22Rv1 (cell line): ENCODE results near the gene SRC.
"Not testable (repeated sequence)": the region's sequence is repeated elsewhere in the genome, so short reads cannot be mapped to it uniquely, and the experiment has no call there.

Source experiments
- CTCF ChIP-seq: fragments of 450-650 bp; IDR thresholded peaks from 2 replicates; pipeline ENCODE4 v1.5.1; 2017; ENCODE audit warnings: mild to moderate bottlenecking
- ZFX ChIP-seq: fragments of 450-650 bp; IDR thresholded peaks from 2 replicates; pipeline ENCODE4 v1.6.1; 2017; ENCODE audit warnings: antibody characterized with exemption, borderline replicate concordance

DNA sequence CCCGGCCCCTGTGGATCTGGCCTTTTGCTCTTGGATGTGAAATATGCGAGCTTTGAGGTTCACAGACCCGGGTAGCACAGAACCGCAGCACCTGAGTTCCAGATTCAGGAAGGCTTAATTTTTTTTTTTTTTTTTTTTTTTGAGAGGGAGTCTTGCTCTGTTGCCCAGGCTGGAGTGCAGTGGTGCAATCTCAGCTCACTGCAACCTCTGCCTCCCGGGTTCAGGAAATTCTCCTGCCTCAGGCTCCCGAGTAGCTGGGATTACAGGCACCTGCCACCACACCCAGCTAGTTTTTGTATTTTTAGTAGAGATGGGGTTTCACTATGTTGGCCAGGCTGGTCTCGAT is 6.2 kb upstream of the SRC start:
- TF ChIP-seq CTCF, ZFX: not testable (repeated sequence)
